Smooth muscle cell (in vitro differentiated cells): ENCODE data around the gene WNT3A. TPM values are rescaled to one million over a fixed set of nuclear protein-coding genes. Genes with fewer than 3 reads are reported as not detected.

Source experiments
- DNase-seq: peaks from one replicate; lab custom pipeline; 2025; ENCODE audit not compliant: unreplicated experiment; lab: John Stamatoyannopoulos, UW
- H2AFZ ChIP-seq: fragments of 200-600 bp; sonication (generic); 2 replicates; pipeline ENCODE4 v1.6.0; 2016; ENCODE audit warnings: antibody characterized with exemption, low read depth, mild to moderate bottlenecking
- H3F3A ChIP-seq: fragments of 200-600 bp; sonication (generic); 2 replicates; pipeline ENCODE4 v1.6.0; 2017; ENCODE audit warnings: antibody characterized with exemption, low read depth
- H3K27ac ChIP-seq: fragments of 200-600 bp; sonication (generic); 2 replicates; pipeline ENCODE4 v1.5.1; 2016; ENCODE audit warnings: low read depth, mild to moderate bottlenecking
- H3K27me3 ChIP-seq: fragments of 200-600 bp; sonication (generic); 2 replicates; pipeline ENCODE4 v1.6.1; 2016; ENCODE audit warnings: low read depth, mild to moderate bottlenecking
- H3K36me3 ChIP-seq: fragments of 200-600 bp; sonication (generic); 2 replicates; pipeline ENCODE4 v1.5.1; 2016; ENCODE audit warnings: low read depth
- H3K4me1 ChIP-seq: fragments of 200-600 bp; sonication (generic); 2 replicates; pipeline ENCODE4 v1.5.1; 2016; ENCODE audit warnings: low read depth
- H3K4me2 ChIP-seq: fragments of 200-600 bp; sonication (generic); 2 replicates; pipeline ENCODE4 v1.6.0; 2016; ENCODE audit warnings: mild to moderate bottlenecking
- H3K4me3 ChIP-seq: fragments of 200-600 bp; sonication (generic); 2 replicates; pipeline ENCODE4 v1.5.1; 2016; ENCODE audit warnings: mild to moderate bottlenecking
- H3K79me2 ChIP-seq: fragments of 200-600 bp; sonication (generic); 2 replicates; pipeline ENCODE4 v1.6.0; 2016; ENCODE audit warnings: low read depth, mild to moderate bottlenecking
- H3K9ac ChIP-seq: fragments of 200-600 bp; sonication (generic); 2 replicates; pipeline ENCODE4 v1.6.0; 2016; ENCODE audit warnings: low read depth
- H3K9me3 ChIP-seq: fragments of 200-600 bp; sonication (generic); replicated peaks from 2 replicates; pipeline ENCODE4 v1.5.1; 2016; ENCODE audit warnings: low read depth
- H4K20me1 ChIP-seq: fragments of 200-600 bp; sonication (generic); 2 replicates; pipeline ENCODE4 v1.6.0; 2016; ENCODE audit warnings: low read depth
- WGBS: methylation state at CpG from one replicate; pipeline ENCODE4 v1.1.7; 2016; ENCODE audit warnings: low lambda C conversion rate; 5-methylcytosine and 5-hydroxymethylcytosine counted together
- polyA plus RNA-seq: library from polyadenylated mRNA; unstranded; fragments of >200 nt; fragmentation: Nextera tagmentation; extraction: Ambion mirVana; gene quantifications from 2 replicates; pipeline ENCODE4 v1.2.1, GENCODE V29; 2016
- total RNA-seq: library from RNA; depleted of rRNA; stranded (reverse); fragments of >200 nt; gene quantifications from 2 replicates; pipeline ENCODE4 v1.2.3, GENCODE V29; 2014
- TF ChIP-seq, protein P1 (sequence below): fragments of 200-600 bp; sonication (generic); IDR thresholded peaks from 2 replicates; pipeline ENCODE4 v1.5.1; 2017; ENCODE audit warnings: borderline replicate concordance, mild to moderate bottlenecking, antibody characterized with exemption; ENCODE audit not compliant: insufficient read depth, poor library complexity, severe bottlenecking

Gene WNT3A
- total and polyA plus RNA-seq, 2 experiments from 2014 or later: 0.13 TPM; not detected in 1

DNA sequence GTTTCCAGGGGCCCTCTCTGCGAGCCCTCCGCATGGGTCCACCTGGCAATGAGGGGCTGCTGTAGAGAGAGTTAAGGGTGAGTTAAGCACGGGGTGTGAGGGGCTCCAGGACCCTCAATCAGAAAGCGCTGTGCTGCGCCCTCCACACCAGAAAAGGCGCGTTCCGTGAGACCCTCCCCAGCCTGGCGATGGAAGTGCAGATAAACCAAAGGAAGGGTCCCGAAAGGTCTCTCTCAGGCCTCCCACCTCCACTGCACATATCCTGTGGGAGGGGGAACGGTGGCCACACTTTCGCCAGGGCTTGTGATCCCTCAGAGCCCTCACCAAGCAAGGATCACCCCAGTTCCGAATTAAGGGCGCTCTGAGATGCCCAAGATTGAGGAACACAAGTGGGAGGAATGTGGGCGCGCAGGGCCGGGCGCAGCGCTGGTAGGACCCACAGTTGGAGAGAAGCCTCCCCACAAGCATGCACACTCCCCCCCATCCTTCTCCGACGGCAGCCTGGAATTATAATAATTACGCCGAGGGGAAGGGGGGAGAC lies 1.1 kb downstream of the WNT3A start:
- no peaks in the 10 kb centered on the region for H3F3A ChIP-seq
- no peak overlapping the region for H3K27ac ChIP-seq
- H3K9me3 ChIP-seq: no peaks in the 10 kb centered on the region
- no peak overlapping the region for H3K4me2 ChIP-seq
- H3K4me3 ChIP-seq: no peak overlapping the region
- TF ChIP-seq, protein P1, sequence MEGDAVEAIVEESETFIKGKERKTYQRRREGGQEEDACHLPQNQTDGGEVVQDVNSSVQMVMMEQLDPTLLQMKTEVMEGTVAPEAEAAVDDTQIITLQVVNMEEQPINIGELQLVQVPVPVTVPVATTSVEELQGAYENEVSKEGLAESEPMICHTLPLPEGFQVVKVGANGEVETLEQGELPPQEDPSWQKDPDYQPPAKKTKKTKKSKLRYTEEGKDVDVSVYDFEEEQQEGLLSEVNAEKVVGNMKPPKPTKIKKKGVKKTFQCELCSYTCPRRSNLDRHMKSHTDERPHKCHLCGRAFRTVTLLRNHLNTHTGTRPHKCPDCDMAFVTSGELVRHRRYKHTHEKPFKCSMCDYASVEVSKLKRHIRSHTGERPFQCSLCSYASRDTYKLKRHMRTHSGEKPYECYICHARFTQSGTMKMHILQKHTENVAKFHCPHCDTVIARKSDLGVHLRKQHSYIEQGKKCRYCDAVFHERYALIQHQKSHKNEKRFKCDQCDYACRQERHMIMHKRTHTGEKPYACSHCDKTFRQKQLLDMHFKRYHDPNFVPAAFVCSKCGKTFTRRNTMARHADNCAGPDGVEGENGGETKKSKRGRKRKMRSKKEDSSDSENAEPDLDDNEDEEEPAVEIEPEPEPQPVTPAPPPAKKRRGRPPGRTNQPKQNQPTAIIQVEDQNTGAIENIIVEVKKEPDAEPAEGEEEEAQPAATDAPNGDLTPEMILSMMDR: no peak
- DNase-seq: no peak
- no peak overlapping the region for H3K9ac ChIP-seq
- no peaks in the 10 kb centered on the region for H3K79me2 ChIP-seq
- peaks cover 3% of the 10 kb centered on the region for H3K4me1 ChIP-seq
- no peaks in the 10 kb centered on the region for H3K36me3 ChIP-seq
- no peaks in the 10 kb centered on the region for H4K20me1 ChIP-seq
- H2AFZ ChIP-seq: no peak overlapping the region
- H3K27me3 ChIP-seq: peaks cover 73% of the 10 kb centered on the region
- WGBS: 15% methylated on average over 23 of the region's 23 CpGs

DNA sequence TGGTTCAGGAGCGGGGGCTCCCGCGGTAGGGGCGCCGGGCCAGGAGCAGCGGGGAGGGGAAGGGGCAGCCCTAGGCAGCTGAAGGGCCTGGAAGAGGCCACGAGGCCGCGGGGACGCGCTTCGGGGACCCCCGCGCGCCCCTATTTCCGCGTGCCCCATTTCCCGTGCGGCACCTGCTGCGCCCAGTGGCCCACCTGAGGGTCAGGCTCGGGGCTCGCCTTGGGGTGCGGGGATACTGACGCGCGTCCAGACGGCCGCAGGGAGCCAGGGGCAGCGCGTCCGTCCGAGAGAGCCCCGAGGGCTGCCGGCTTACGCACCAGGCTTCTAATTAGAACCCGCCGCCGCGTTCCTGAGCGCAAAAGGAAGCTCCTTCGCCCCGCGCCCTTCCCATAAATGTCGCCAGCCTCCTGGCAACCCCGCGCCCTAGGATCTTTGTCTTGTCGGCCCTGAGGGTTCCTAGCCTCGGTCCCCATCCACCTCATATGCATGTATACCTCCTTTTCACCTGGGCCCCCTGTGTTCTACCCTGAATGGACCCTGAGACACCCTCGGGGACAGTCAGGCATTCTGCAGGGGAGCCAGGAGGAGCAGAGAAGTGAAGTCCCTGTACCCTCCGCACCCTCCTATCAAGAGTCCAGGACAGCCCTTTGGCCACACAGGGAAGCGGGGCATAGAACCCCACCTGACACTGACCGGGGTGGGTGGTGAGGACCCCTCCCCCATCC lies 1.8 kb downstream of the WNT3A start:
- H3K9me3 ChIP-seq: no peaks in the 10 kb centered on the region
- H3K4me3 ChIP-seq: no peak overlapping the region
- H3K79me2 ChIP-seq: no peaks in the 10 kb centered on the region
- H3K27ac ChIP-seq: no peak overlapping the region
- H3F3A ChIP-seq: no peaks in the 10 kb centered on the region
- H3K9ac ChIP-seq: no peak overlapping the region
- no peak overlapping the region for H3K4me2 ChIP-seq
- no peak for DNase-seq
- TF ChIP-seq, protein P1: no peak
- H3K4me1 ChIP-seq: peaks cover 3% of the 10 kb centered on the region
- H4K20me1 ChIP-seq: no peaks in the 10 kb centered on the region
- no peak overlapping the region for H2AFZ ChIP-seq
- H3K36me3 ChIP-seq: no peaks in the 10 kb centered on the region
- WGBS: 18% methylated on average over 38 of the region's 52 CpGs
- peaks cover 67% of the 10 kb centered on the region for H3K27me3 ChIP-seq

- Histone ChIP-seq H3K27me3 (peaks cover 60% of the 10 kb centered on the region), H2AFZ (no peak overlapping the region), H3K4me3 (no peak overlapping the region), H4K20me1 (no peaks in the 10 kb centered on the region), H3K79me2 (no peaks in the 10 kb centered on the region), H3K4me2 (no peak overlapping the region), H3K4me1 (peaks cover 3% of the 10 kb centered on the region), H3K36me3 (no peaks in the 10 kb centered on the region), H3K9me3 (no peaks in the 10 kb centered on the region), H3F3A (no peaks in the 10 kb centered on the region), H3K27ac (no peak overlapping the region), H3K9ac (no peak overlapping the region)
- no peak for DNase-seq
- WGBS: 44% methylated on average over 8 of the region's 8 CpGs
- TF ChIP-seq, protein P1: no peak
Measured at GRCh38 chr1:228009116-228009827, 2.5 kb downstream of the WNT3A start.
